K562 (cell line): Measurements from ENCODE around the gene GGA2. TPM values are rescaled to one million over a fixed set of nuclear protein-coding genes. Genes with fewer than 3 reads are reported as not detected.
A peak's percentile ranks its signal among the peaks of the same experiment; 100 is the strongest.

ENCODE experiments used
- CEBPG ChIP-seq, 3 experiments: fragments of 200-800 bp in 1 of 3; sonication (Bioruptor generic) in 1 of 3; sonication (generic) in 1 of 3; formaldehyde crosslinking in 1 of 3; IDR thresholded peaks in 2 of 3; conservative IDR thresholded peaks in 1 of 3; 2 replicates each; pipeline versions ENCODE4 v1.6.1 to v1.8.0; 2016 to 2022; ENCODE audit warnings: missing compliant biosample characterization in 2 of 3, missing genetic modification characterization in 2 of 3, mild to moderate bottlenecking in 1 of 3, missing genetic modification reagents in 1 of 3
- CHD1 ChIP-seq: fragments of 200-600 bp; sonication (generic); IDR thresholded peaks from one replicate; pipeline ENCODE4 v1.6.1; 2012; ENCODE audit warnings: mild to moderate bottlenecking, moderate library complexity, low read length, inconsistent platforms
- CHD2 ChIP-seq: IDR thresholded peaks from 2 replicates; pipeline ENCODE4 v1.6.1; 2011; ENCODE audit warnings: low read depth, low read length
- FOXO4 ChIP-seq: fragments of 450-650 bp; formaldehyde crosslinking; IDR thresholded peaks from 2 replicates; pipeline ENCODE4 v1.4.0; 2020; ENCODE audit warnings: mild to moderate bottlenecking, moderate library complexity
- HDAC2 ChIP-seq: fragments of 450-650 bp; IDR thresholded peaks from 2 replicates; pipeline ENCODE4 v1.6.1; 2016; ENCODE audit warnings: mild to moderate bottlenecking
- HLTF ChIP-seq: fragments of 450-650 bp; IDR thresholded peaks from 2 replicates; pipeline ENCODE4 v1.6.1; 2016
- KLF13 ChIP-seq: fragments of 450-650 bp; IDR thresholded peaks from 2 replicates; pipeline ENCODE4 v1.6.1; 2016; ENCODE audit warnings: missing genetic modification characterization, low read depth, mild to moderate bottlenecking, missing compliant biosample characterization, moderate library complexity, borderline replicate concordance
- MTA2 ChIP-seq: fragments of 450-650 bp; IDR thresholded peaks from 2 replicates; pipeline ENCODE4 v1.6.1; 2016; ENCODE audit warnings: low read depth
- MYBL2 ChIP-seq, 2 experiments: fragments of 450-650 bp in 1 of 2; sonication (generic) in 1 of 2; formaldehyde crosslinking in 1 of 2; IDR thresholded peaks; 2 replicates each; pipeline versions ENCODE4 v1.6.1 to v1.8.1; 2017 to 2022; ENCODE audit warnings: borderline replicate concordance in 1 of 2, inconsistent platforms in 1 of 2, low read depth in 1 of 2, mild to moderate bottlenecking in 1 of 2, missing genetic modification reagents in 1 of 2, moderate library complexity in 1 of 2
- PRPF4 ChIP-seq: fragments of 200-400 bp; formaldehyde crosslinking; IDR thresholded peaks from one replicate; pipeline ENCODE4 v1.6.1; 2017; ENCODE audit warnings: low read length, low read depth, mild to moderate bottlenecking; ENCODE audit not compliant: insufficient read depth, poor library complexity, severe bottlenecking
- SMARCE1 ChIP-seq: fragments of 450-650 bp; IDR thresholded peaks from 2 replicates; pipeline ENCODE4 v1.7.1; 2016; ENCODE audit warnings: mild to moderate bottlenecking
- ZC3H4 ChIP-seq: sonication (generic); formaldehyde crosslinking; IDR thresholded peaks from 2 replicates; pipeline ENCODE4 v1.9.0; 2021; ENCODE audit warnings: missing genetic modification reagents, borderline replicate concordance
- ZFP1 ChIP-seq: fragments of 450-650 bp; formaldehyde crosslinking; IDR thresholded peaks from 2 replicates; pipeline ENCODE4 v1.4.0; 2020; ENCODE audit warnings: mild to moderate bottlenecking, mixed read lengths
- ZNF174 ChIP-seq: fragments of 250-450 bp; sonication (Bioruptor Pico); IDR thresholded peaks from 2 replicates; pipeline ENCODE4 v1.4.0; 2020; ENCODE audit warnings: mild to moderate bottlenecking
- ZNF668 ChIP-seq: fragments of 250-450 bp; sonication (Bioruptor Pico); IDR thresholded peaks from 2 replicates; pipeline ENCODE4 v1.8.0; 2022; ENCODE audit warnings: mild to moderate bottlenecking, inconsistent platforms
- polyA plus RNA-seq, 8 experiments: library from polyadenylated mRNA; depleted of rRNA in 4 of 8; stranded (reverse) in 5 of 8; unstranded in 3 of 8; fragments of >200 nt; fragmentation: Nextera tagmentation in 2 of 8; fragmentation: Illumina TruSeq in 1 of 8; extraction: Ambion mirVana in 2 of 8; extraction: Trizol in 1 of 8; gene quantifications; 2 replicates each; pipeline versions ENCODE4 v1.2.1 to v1.2.3, GENCODE V29; 2011 to 2014; ENCODE audit warnings: inconsistent platforms in 1 of 8, missing spikeins in 1 of 8
- total RNA-seq, 7 experiments: library from RNA; depleted of rRNA in 6 of 7; stranded (reverse); fragments of >200 nt in 6 of 7; fragmentation: Illumina TruSeq in 2 of 7; extraction: Trizol in 2 of 7; gene quantifications; 2 replicates each; pipeline versions ENCODE4 v1.2.1 to v1.2.3, GENCODE V29; 2011 to 2021; ENCODE audit warnings: low replicate concordance in 1 of 7
- TF ChIP-seq, protein P1 (sequence below): sonication (generic); formaldehyde crosslinking; IDR thresholded peaks from 2 replicates; pipeline ENCODE4 v1.8.1; 2022; ENCODE audit warnings: missing genetic modification reagents
- TF ChIP-seq, protein P2 (sequence below): fragments of 450-650 bp; IDR thresholded peaks from 2 replicates; pipeline ENCODE4 v1.6.1; 2016; ENCODE audit warnings: low read depth

The GGA2 gene
- total and polyA plus RNA-seq, 9 of the 15 experiments (the other 6 are each of a cell fraction or from before 2014, with no cell fraction given): 11.9 to 133 (median 66.3) TPM

DNA sequence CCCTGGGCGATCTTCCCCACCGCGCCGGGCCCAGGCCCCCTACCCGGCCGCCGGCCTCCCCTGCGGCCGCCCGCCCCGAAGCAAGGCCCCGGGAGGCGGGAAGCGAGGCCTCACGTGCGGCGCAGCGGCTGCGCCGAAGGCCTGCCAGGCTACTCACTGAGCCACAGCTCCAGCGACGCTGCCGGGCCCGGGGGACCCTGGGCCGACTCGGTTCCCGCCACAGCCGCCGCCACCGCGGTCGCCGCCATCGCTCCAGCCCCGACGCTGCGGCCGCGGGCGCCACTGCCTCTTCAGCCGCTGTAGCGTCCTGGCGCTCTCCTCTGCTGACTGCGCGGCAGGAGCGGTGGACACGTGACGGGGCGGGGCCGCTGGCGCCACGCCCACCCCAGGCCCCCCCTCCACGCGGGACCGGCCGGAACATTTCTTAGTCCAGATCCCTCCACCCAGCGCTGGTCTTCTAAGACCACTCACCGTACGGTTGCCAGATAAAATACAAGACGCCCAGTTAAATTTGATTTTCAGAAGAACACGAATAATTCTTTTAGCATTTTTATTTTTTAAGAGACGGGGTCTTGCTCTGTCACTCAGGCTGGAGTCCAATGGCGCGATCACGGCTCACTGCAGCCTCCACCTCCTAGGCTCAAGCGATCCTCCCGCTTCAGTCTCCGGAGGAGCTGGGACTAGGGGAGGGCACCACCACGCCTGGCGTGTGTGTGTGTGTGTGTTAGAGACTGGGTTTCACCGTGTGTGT, at the start of gene GGA2 (continued):
- TF ChIP-seq, protein P1, sequence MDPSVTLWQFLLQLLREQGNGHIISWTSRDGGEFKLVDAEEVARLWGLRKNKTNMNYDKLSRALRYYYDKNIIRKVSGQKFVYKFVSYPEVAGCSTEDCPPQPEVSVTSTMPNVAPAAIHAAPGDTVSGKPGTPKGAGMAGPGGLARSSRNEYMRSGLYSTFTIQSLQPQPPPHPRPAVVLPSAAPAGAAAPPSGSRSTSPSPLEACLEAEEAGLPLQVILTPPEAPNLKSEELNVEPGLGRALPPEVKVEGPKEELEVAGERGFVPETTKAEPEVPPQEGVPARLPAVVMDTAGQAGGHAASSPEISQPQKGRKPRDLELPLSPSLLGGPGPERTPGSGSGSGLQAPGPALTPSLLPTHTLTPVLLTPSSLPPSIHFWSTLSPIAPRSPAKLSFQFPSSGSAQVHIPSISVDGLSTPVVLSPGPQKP: no peak
- TF ChIP-seq MTA2: no peak
- TF ChIP-seq CHD2: no peak; the same call in 1 of the 2 replicates
- TF ChIP-seq, protein P2, sequence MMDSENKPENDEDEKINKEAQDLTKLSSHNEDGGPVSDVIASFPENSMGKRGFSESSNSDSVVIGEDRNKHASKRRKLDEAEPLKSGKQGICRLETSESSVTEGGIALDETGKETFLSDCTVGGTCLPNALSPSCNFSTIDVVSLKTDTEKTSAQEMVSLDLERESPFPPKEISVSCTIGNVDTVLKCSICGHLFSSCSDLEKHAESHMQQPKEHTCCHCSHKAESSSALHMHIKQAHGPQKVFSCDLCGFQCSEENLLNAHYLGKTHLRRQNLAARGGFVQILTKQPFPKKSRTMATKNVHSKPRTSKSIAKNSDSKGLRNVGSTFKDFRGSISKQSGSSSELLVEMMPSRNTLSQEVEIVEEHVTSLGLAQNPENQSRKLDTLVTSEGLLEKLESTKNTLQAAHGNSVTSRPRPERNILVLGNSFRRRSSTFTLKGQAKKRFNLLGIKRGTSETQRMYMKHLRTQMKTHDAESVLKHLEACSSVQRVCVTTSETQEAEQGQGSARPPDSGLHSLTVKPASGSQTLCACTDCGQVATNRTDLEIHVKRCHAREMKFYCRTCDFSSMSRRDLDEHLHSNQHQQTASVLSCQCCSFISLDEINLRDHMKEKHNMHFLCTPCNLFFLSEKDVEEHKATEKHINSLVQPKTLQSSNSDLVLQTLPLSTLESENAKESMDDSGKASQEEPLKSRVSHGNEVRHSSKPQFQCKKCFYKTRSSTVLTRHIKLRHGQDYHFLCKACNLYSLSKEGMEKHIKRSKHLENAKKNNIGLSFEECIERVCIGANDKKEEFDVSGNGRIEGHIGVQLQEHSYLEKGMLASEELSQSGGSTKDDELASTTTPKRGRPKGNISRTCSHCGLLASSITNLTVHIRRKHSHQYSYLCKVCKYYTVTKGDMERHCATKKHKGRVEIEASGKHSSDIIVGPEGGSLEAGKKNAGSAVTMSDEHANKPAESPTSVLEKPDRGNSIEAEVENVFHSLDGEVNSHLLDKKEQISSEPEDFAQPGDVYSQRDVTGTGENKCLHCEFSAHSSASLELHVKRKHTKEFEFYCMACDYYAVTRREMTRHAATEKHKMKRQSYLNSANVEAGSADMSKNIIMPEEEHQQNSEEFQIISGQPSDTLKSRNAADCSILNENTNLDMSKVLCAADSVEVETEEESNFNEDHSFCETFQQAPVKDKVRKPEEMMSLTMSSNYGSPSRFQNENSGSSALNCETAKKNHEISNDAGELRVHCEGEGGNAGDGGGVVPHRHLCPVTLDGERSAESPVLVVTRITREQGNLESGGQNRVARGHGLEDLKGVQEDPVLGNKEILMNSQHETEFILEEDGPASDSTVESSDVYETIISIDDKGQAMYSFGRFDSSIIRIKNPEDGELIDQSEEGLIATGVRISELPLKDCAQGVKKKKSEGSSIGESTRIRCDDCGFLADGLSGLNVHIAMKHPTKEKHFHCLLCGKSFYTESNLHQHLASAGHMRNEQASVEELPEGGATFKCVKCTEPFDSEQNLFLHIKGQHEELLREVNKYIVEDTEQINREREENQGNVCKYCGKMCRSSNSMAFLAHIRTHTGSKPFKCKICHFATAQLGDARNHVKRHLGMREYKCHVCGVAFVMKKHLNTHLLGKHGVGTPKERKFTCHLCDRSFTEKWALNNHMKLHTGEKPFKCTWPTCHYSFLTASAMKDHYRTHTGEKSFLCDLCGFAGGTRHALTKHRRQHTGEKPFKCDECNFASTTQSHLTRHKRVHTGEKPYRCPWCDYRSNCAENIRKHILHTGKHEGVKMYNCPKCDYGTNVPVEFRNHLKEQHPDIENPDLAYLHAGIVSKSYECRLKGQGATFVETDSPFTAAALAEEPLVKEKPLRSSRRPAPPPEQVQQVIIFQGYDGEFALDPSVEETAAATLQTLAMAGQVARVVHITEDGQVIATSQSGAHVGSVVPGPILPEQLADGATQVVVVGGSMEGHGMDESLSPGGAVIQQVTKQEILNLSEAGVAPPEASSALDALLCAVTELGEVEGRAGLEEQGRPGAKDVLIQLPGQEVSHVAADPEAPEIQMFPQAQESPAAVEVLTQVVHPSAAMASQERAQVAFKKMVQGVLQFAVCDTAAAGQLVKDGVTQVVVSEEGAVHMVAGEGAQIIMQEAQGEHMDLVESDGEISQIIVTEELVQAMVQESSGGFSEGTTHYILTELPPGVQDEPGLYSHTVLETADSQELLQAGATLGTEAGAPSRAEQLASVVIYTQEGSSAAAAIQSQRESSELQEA: no peak
- TF ChIP-seq CEBPG (CRISPR knock-in tag; IDR thresholded peaks at IDR 0.05): no peak
- no peak for TF ChIP-seq CEBPG (tag; conservative IDR thresholded peaks at IDR 0.05 in 1 of 2, IDR thresholded peaks at IDR 0.05 in 1 of 2)
- TF ChIP-seq MYBL2 (IDR thresholded peaks at IDR 0.05; ENCODE audit: low read depth): no peak
- no peak for TF ChIP-seq MYBL2 (CRISPR knock-in tag; IDR thresholded peaks at IDR 0.05; ENCODE audit: borderline replicate concordance)
- TF ChIP-seq PRPF4: no peak
- TF ChIP-seq FOXO4 (CRISPR knock-in tag): no peak
- no peak for TF ChIP-seq ZC3H4 (CRISPR knock-in tag)
- TF ChIP-seq KLF13 (tag): peak; percentile 80; the same call in 1 of the 2 replicates
- no peak for TF ChIP-seq ZFP1 (CRISPR knock-in tag)
- peak; percentile 73 for TF ChIP-seq CHD1
- no peak for TF ChIP-seq SMARCE1
- TF ChIP-seq ZNF174 (CRISPR knock-in tag): no peak
- TF ChIP-seq HLTF: no peak
- TF ChIP-seq ZNF668 (CRISPR knock-in tag): no peak
- TF ChIP-seq HDAC2: no peak
